GM19452 (cell line): ENCODE results near the gene SLC66A3.
A peak's percentile ranks its signal among the peaks of the same experiment; 100 is the strongest.

Experiments
- ATAC-seq: cut with Tn5 transposase; IDR thresholded peaks from one replicate; pipeline ENCODE4 v1.9.1; 2021; ENCODE audit not compliant: unreplicated experiment

The SLC66A3 gene

GRCh38 chr2:11134349-11134748 lies 20.9 kb upstream of the SLC66A3 start:
- ATAC-seq = no peak

GRCh38 chr2:11140492-11140891 lies 14.8 kb upstream of the SLC66A3 start:
- no peak for ATAC-seq

- ATAC-seq = no peak
Measured at GRCh38 chr2:11141319-11141718, 13.9 kb upstream of the SLC66A3 start.

- no peak for ATAC-seq
Measured at GRCh38 chr2:11142330-11142729, 12.9 kb upstream of the SLC66A3 start.

- no peak for ATAC-seq
Measured at GRCh38 chr2:11142987-11143386, 12.3 kb upstream of the SLC66A3 start.

GRCh38 chr2:11144077-11144737 lies 11.1 kb upstream of the SLC66A3 start:
- ATAC-seq = no peak

GRCh38 chr2:11144738-11145079 lies 10.6 kb upstream of the SLC66A3 start:
- ATAC-seq = no peak

GRCh38 chr2:11145350-11145749 lies 9.9 kb upstream of the SLC66A3 start:
- no peak for ATAC-seq

- no peak for ATAC-seq
Measured at GRCh38 chr2:11146076-11146475, 9.2 kb upstream of the SLC66A3 start.

GRCh38 chr2:11147263-11147662 lies 8.0 kb upstream of the SLC66A3 start:
- ATAC-seq = no peak

- ATAC-seq = no peak
Measured at GRCh38 chr2:11152591-11152990, 2.7 kb upstream of the SLC66A3 start.

- peak; percentile 17 for ATAC-seq
Measured at GRCh38 chr2:11154016-11154922, 998 bp upstream of the SLC66A3 start.

- ATAC-seq = peak; percentile 44
Measured at GRCh38 chr2:11154923-11155380, 315 bp upstream of the SLC66A3 start.

- ATAC-seq = no peak
Measured at GRCh38 chr2:11156396-11157075, 1.3 kb downstream of the SLC66A3 start.

GRCh38 chr2:11157296-11157695 lies 2.0 kb downstream of the SLC66A3 start:
- ATAC-seq = no peak

- ATAC-seq = no peak
Measured at GRCh38 chr2:11157731-11158130, 2.5 kb downstream of the SLC66A3 start.

GRCh38 chr2:11158916-11159573 lies 3.8 kb downstream of the SLC66A3 start:
- ATAC-seq = no peak

- no peak for ATAC-seq
Measured at GRCh38 chr2:11159574-11160170, 4.4 kb downstream of the SLC66A3 start.

- ATAC-seq = no peak
Measured at GRCh38 chr2:11160256-11160655, 5.0 kb downstream of the SLC66A3 start.

- peak; percentile 65 for ATAC-seq
Measured at GRCh38 chr2:11160731-11161455, 5.6 kb downstream of the SLC66A3 start.
